K562 (cell line): ENCODE data around the gene COCH. TPM values are rescaled to one million over a fixed set of nuclear protein-coding genes. Genes with fewer than 3 reads are reported as not detected.

ENCODE experiments used
- HMGN3 ChIP-seq: IDR thresholded peaks from 2 replicates; pipeline ENCODE4 v1.6.1; 2011; ENCODE audit warnings: borderline replicate concordance, low read depth, mild to moderate bottlenecking, mixed read lengths, low read length; ENCODE audit not compliant: insufficient read length; ENCODE audit errors: extremely low read depth
- MYC ChIP-seq, 2 experiments: fragments of 250-450 bp in 1 of 2; sonication (Bioruptor Pico) in 1 of 2; IDR thresholded peaks; 2 replicates each; pipeline versions ENCODE4 v1.5.1 to v1.6.1; 2012 to 2021; ENCODE audit warnings: low read depth in 2 of 2, borderline replicate concordance in 1 of 2, improper control_type of control experiment in 1 of 2, low read length in 1 of 2, mild to moderate bottlenecking in 1 of 2, moderate library complexity in 1 of 2
- POLR2AphosphoS5 ChIP-seq: IDR thresholded peaks from 2 replicates; pipeline ENCODE4 v1.6.1; 2011; ENCODE audit warnings: mild to moderate bottlenecking, low read depth, low read length, moderate library complexity; ENCODE audit not compliant: control insufficient read depth, insufficient read depth
- RB1 ChIP-seq: fragments of 450-650 bp; IDR thresholded peaks from 2 replicates; pipeline ENCODE4 v1.6.1; 2017; ENCODE audit warnings: low read depth, mild to moderate bottlenecking
- ZNF584 ChIP-seq: fragments of 200-800 bp; sonication (Bioruptor generic); IDR thresholded peaks from 2 replicates; pipeline ENCODE4 v1.6.1; 2016; ENCODE audit warnings: low read depth, mild to moderate bottlenecking, missing genetic modification characterization, missing compliant biosample characterization
- polyA plus RNA-seq, 8 experiments: library from polyadenylated mRNA; depleted of rRNA in 4 of 8; stranded (reverse) in 5 of 8; unstranded in 3 of 8; fragments of >200 nt; fragmentation: Nextera tagmentation in 2 of 8; fragmentation: Illumina TruSeq in 1 of 8; extraction: Ambion mirVana in 2 of 8; extraction: Trizol in 1 of 8; gene quantifications; 2 replicates each; pipeline versions ENCODE4 v1.2.1 to v1.2.3, GENCODE V29; 2011 to 2014; ENCODE audit warnings: inconsistent platforms in 1 of 8, missing spikeins in 1 of 8
- total RNA-seq, 7 experiments: library from RNA; depleted of rRNA in 6 of 7; stranded (reverse); fragments of >200 nt in 6 of 7; fragmentation: Illumina TruSeq in 2 of 7; extraction: Trizol in 2 of 7; gene quantifications; 2 replicates each; pipeline versions ENCODE4 v1.2.1 to v1.2.3, GENCODE V29; 2011 to 2021; ENCODE audit warnings: low replicate concordance in 1 of 7
- TF ChIP-seq, protein P1 (sequence below): fragments of 450-650 bp; IDR thresholded peaks from 2 replicates; pipeline ENCODE4 v1.6.1; 2016; ENCODE audit warnings: mild to moderate bottlenecking, moderate library complexity
- TF ChIP-seq, protein P2 (sequence below): fragments of 250-450 bp; sonication (Bioruptor Pico); IDR thresholded peaks from 2 replicates; pipeline ENCODE4 v1.4.0; 2020

The COCH gene
- total and polyA plus RNA-seq, 9 of the 15 experiments (the other 6 are each of a cell fraction or from before 2014, with no cell fraction given) = 27.0 to 141 (median 69.3) TPM

DNA sequence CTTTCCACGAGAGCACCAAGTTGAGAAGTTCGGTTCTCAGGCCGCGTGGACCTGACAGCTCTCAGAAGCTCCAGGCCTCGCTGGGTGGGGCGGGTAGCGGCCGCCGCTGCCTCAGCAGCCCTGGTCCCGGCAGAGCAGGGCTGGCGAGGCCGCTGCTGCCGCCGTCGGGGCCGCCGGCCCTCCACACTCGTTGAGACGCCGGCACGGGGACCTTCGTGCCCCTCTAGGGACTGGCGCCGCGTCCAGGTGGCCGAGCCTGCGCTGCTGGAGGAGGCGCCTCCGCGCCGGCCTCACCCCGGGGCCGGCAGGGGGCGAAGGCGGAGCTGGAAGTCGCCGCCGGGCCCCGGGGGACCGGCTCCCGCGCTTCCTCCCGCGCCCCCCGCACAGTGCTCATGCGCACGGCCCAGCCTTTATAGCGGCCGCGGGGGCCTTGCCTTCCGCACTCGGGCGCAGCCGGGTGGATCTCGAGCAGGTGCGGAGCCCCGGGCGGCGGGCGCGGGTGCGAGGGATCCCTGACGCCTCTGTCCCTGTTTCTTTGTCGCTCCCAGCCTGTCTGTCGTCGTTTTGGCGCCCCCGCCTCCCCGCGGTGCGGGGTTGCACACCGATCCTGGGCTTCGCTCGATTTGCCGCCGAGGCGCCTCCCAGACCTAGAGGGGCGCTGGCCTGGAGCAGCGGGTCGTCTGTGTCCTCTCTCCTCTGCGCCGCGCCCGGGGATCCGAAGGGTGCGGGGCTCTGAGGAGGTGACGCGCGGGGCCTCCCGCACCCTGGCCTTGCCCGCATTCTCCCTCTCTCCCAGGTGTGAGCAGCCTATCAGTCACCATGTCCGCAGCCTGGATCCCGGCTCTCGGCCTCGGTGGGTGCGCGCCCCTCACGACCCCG is at the start of gene COCH (continued):
- TF ChIP-seq, protein P1, sequence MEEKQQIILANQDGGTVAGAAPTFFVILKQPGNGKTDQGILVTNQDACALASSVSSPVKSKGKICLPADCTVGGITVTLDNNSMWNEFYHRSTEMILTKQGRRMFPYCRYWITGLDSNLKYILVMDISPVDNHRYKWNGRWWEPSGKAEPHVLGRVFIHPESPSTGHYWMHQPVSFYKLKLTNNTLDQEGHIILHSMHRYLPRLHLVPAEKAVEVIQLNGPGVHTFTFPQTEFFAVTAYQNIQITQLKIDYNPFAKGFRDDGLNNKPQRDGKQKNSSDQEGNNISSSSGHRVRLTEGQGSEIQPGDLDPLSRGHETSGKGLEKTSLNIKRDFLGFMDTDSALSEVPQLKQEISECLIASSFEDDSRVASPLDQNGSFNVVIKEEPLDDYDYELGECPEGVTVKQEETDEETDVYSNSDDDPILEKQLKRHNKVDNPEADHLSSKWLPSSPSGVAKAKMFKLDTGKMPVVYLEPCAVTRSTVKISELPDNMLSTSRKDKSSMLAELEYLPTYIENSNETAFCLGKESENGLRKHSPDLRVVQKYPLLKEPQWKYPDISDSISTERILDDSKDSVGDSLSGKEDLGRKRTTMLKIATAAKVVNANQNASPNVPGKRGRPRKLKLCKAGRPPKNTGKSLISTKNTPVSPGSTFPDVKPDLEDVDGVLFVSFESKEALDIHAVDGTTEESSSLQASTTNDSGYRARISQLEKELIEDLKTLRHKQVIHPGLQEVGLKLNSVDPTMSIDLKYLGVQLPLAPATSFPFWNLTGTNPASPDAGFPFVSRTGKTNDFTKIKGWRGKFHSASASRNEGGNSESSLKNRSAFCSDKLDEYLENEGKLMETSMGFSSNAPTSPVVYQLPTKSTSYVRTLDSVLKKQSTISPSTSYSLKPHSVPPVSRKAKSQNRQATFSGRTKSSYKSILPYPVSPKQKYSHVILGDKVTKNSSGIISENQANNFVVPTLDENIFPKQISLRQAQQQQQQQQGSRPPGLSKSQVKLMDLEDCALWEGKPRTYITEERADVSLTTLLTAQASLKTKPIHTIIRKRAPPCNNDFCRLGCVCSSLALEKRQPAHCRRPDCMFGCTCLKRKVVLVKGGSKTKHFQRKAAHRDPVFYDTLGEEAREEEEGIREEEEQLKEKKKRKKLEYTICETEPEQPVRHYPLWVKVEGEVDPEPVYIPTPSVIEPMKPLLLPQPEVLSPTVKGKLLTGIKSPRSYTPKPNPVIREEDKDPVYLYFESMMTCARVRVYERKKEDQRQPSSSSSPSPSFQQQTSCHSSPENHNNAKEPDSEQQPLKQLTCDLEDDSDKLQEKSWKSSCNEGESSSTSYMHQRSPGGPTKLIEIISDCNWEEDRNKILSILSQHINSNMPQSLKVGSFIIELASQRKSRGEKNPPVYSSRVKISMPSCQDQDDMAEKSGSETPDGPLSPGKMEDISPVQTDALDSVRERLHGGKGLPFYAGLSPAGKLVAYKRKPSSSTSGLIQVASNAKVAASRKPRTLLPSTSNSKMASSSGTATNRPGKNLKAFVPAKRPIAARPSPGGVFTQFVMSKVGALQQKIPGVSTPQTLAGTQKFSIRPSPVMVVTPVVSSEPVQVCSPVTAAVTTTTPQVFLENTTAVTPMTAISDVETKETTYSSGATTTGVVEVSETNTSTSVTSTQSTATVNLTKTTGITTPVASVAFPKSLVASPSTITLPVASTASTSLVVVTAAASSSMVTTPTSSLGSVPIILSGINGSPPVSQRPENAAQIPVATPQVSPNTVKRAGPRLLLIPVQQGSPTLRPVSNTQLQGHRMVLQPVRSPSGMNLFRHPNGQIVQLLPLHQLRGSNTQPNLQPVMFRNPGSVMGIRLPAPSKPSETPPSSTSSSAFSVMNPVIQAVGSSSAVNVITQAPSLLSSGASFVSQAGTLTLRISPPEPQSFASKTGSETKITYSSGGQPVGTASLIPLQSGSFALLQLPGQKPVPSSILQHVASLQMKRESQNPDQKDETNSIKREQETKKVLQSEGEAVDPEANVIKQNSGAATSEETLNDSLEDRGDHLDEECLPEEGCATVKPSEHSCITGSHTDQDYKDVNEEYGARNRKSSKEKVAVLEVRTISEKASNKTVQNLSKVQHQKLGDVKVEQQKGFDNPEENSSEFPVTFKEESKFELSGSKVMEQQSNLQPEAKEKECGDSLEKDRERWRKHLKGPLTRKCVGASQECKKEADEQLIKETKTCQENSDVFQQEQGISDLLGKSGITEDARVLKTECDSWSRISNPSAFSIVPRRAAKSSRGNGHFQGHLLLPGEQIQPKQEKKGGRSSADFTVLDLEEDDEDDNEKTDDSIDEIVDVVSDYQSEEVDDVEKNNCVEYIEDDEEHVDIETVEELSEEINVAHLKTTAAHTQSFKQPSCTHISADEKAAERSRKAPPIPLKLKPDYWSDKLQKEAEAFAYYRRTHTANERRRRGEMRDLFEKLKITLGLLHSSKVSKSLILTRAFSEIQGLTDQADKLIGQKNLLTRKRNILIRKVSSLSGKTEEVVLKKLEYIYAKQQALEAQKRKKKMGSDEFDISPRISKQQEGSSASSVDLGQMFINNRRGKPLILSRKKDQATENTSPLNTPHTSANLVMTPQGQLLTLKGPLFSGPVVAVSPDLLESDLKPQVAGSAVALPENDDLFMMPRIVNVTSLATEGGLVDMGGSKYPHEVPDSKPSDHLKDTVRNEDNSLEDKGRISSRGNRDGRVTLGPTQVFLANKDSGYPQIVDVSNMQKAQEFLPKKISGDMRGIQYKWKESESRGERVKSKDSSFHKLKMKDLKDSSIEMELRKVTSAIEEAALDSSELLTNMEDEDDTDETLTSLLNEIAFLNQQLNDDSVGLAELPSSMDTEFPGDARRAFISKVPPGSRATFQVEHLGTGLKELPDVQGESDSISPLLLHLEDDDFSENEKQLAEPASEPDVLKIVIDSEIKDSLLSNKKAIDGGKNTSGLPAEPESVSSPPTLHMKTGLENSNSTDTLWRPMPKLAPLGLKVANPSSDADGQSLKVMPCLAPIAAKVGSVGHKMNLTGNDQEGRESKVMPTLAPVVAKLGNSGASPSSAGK = peak; percentile 81; the same call in 1 of the 2 replicates
- peak; percentile 61 for TF ChIP-seq POLR2AphosphoS5
- TF ChIP-seq ZNF584 (CRISPR knock-in tag) = no peak
- peak; percentile 69 for TF ChIP-seq HMGN3
- TF ChIP-seq, protein P2, sequence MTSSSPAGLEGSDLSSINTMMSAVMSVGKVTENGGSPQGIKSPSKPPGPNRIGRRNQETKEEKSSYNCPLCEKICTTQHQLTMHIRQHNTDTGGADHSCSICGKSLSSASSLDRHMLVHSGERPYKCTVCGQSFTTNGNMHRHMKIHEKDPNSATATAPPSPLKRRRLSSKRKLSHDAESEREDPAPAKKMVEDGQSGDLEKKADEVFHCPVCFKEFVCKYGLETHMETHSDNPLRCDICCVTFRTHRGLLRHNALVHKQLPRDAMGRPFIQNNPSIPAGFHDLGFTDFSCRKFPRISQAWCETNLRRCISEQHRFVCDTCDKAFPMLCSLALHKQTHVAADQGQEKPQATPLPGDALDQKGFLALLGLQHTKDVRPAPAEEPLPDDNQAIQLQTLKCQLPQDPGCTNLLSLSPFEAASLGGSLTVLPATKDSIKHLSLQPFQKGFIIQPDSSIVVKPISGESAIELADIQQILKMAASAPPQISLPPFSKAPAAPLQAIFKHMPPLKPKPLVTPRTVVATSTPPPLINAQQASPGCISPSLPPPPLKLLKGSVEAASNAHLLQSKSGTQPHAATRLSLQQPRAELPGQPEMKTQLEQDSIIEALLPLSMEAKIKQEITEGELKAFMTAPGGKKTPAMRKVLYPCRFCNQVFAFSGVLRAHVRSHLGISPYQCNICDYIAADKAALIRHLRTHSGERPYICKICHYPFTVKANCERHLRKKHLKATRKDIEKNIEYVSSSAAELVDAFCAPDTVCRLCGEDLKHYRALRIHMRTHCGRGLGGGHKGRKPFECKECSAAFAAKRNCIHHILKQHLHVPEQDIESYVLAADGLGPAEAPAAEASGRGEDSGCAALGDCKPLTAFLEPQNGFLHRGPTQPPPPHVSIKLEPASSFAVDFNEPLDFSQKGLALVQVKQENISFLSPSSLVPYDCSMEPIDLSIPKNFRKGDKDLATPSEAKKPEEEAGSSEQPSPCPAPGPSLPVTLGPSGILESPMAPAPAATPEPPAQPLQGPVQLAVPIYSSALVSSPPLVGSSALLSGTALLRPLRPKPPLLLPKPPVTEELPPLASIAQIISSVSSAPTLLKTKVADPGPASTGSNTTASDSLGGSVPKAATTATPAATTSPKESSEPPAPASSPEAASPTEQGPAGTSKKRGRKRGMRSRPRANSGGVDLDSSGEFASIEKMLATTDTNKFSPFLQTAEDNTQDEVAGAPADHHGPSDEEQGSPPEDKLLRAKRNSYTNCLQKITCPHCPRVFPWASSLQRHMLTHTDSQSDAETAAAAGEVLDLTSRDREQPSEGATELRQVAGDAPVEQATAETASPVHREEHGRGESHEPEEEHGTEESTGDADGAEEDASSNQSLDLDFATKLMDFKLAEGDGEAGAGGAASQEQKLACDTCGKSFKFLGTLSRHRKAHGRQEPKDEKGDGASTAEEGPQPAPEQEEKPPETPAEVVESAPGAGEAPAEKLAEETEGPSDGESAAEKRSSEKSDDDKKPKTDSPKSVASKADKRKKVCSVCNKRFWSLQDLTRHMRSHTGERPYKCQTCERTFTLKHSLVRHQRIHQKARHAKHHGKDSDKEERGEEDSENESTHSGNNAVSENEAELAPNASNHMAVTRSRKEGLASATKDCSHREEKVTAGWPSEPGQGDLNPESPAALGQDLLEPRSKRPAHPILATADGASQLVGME (CRISPR knock-in tag) = no peak
- TF ChIP-seq RB1 = peak; percentile 81
- peak; percentile 56; the same call in 1 of the 2 replicates for TF ChIP-seq MYC (IDR thresholded peaks at IDR 0.05; ENCODE audit: low read depth, low read length)
- no peak for TF ChIP-seq MYC (CRISPR knock-in tag; IDR thresholded peaks at IDR 0.05; ENCODE audit: borderline replicate concordance, low read depth)
